Ascending aorta (tissue), 2 donors: ENCODE results near the gene EME2. TPM values are rescaled to one million over a fixed set of nuclear protein-coding genes. Genes with fewer than 3 reads are reported as not detected.
"Not testable (repeated sequence)": the region's sequence is repeated elsewhere in the genome, so short reads cannot be mapped to it uniquely, and the experiment has no call there.

Experiments used
- DNase-seq, 2 donors: peaks; one replicate each; pipeline ENCODE4 v3.0.0-alpha.2; 2019; ENCODE audit warnings: low spot score in 2 of 2
- H3K27ac ChIP-seq, 2 donors: fragments of 200-600 bp; sonication (generic); one replicate each; pipeline ENCODE4 v1.5.1; 2016 to 2017; ENCODE audit warnings: mild to moderate bottlenecking in 1 of 2
- H3K27me3 ChIP-seq: fragments of 200-600 bp; sonication (generic); one replicate; pipeline ENCODE4 v1.5.1; 2017
- H3K36me3 ChIP-seq, 2 donors: fragments of 200-600 bp; sonication (generic); one replicate each; pipeline ENCODE4 v1.5.1; 2016
- H3K4me1 ChIP-seq, 2 donors: fragments of 200-600 bp; sonication (generic); one replicate each; pipeline ENCODE4 v1.5.1; 2016 to 2017; ENCODE audit warnings: mild to moderate bottlenecking in 1 of 2
- H3K4me3 ChIP-seq, 2 donors: fragments of 200-600 bp; sonication (generic); one replicate each; pipeline ENCODE4 v1.5.1; 2016 to 2017; ENCODE audit warnings: mild to moderate bottlenecking in 1 of 2
- H3K9me3 ChIP-seq, 2 donors: fragments of 200-600 bp; sonication (generic); one replicate each; pipeline ENCODE4 v1.5.1; 2016
- CTCF ChIP-seq, 3 experiments: fragments of 200-600 bp in 2 of 3; fragments of 450-650 bp in 1 of 3; sonication (generic) in 2 of 3; IDR thresholded peaks; one replicate each; pipeline ENCODE4 v1.5.1; 2016 to 2019; ENCODE audit warnings: antibody characterized with exemption in 3 of 3, mild to moderate bottlenecking in 1 of 3, moderate library complexity in 1 of 3
- intact Hi-C: fragments of 100-400 bp; cut with DNase I; formaldehyde crosslinking; loops from one replicate; pipeline ENCODE4 v1.15.1; 2023
- total RNA-seq: library from RNA; depleted of rRNA; stranded (reverse); fragments of >200 nt; gene quantifications from one replicate; pipeline ENCODE4 v1.1.0, GENCODE V29; 2016

EME2 gene
- total RNA-seq, 1 donor from 2014 or later = 25.3 TPM

DNA sequence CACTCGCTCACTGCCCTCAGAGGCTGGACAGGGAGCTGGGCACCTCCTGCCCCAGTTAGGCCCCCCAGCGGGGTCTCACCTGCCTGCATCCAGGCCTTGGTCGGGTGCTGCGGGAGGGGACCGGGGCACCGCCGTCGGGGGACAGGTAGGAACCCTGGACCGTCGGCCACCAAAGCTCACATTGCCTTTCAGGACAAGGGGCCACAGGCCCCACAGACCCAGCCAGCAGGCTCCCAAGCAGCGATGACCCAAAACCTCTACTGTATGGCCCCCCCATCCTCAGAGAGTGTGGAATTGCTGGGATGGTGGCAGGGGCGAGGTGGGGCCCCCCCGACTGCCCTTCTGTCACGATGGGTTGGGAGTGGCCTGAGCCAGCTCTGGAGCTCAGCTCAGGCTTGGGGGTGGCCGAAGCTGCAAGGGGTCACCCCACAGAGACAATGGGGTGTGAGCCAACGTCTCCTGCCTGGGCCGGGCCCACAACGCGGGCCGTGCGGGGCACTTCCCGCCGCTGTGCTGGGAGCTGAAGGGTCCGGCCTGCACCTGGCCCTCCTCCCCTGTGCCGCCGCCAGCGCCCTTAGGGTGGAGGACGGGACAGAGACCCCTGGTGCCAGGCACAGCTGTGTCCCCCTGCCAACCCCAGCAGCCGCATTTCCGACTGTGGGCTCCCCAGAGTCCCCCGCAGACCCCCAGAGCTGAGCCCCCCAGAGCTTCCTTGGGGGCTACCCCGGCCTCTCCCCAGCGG, 20.4 kb downstream of the EME2 start:
- TF ChIP-seq CTCF (IDR thresholded peaks at IDR 0.05) = no peak
- no peak overlapping the region for H3K27ac ChIP-seq
- no peak overlapping the region for H3K4me3 ChIP-seq
- H3K4me1 ChIP-seq = no peaks in the 10 kb centered on the region
- H3K27me3 ChIP-seq = no peaks in the 10 kb centered on the region
- peaks cover 0 to 6% of the 10 kb centered on the region in 2 donors for H3K9me3 ChIP-seq
- DNase-seq = no peak
- intact Hi-C loops = no loop called here
- H3K36me3 ChIP-seq = peaks cover 23 to 25% of the 10 kb centered on the region in 2 donors

GRCh38 chr16:1793578-1794220, 21.1 kb downstream of the EME2 start, which contains the start of gene IGFALS:
Gene IGFALS (minus strand): TSS chr16:1793705. CDS start chr16:1793652, 53 bp downstream.
- Histone ChIP-seq H3K27me3 (no peaks in the 10 kb centered on the region), H3K9me3 (peaks cover 0 to 6% of the 10 kb centered on the region in 2 donors), H3K4me3 (no peak within 1 kb of the TSS), H3K36me3 (peaks cover 16 to 18% of the 10 kb centered on the region in 2 donors), H3K4me1 (no peaks in the 10 kb centered on the region), H3K27ac (no peak within 1 kb of the TSS)
- no peak for TF ChIP-seq CTCF (IDR thresholded peaks at IDR 0.05)
- DNase-seq = no peak
- intact Hi-C loops = no loop called here

GRCh38 chr16:1794221-1794871, 21.7 kb downstream of the EME2 start:
- Histone ChIP-seq H3K27me3 (no peaks in the 10 kb centered on the region), H3K9me3 (peaks cover 0 to 6% of the 10 kb centered on the region in 2 donors), H3K36me3 (peaks cover 9 to 11% of the 10 kb centered on the region in 2 donors), H3K4me3 (no peak overlapping the region), H3K4me1 (no peaks in the 10 kb centered on the region), H3K27ac (no peak overlapping the region)
- no peak for DNase-seq
- intact Hi-C loops = no loop called here
- no peak for TF ChIP-seq CTCF (IDR thresholded peaks at IDR 0.05)

DNA sequence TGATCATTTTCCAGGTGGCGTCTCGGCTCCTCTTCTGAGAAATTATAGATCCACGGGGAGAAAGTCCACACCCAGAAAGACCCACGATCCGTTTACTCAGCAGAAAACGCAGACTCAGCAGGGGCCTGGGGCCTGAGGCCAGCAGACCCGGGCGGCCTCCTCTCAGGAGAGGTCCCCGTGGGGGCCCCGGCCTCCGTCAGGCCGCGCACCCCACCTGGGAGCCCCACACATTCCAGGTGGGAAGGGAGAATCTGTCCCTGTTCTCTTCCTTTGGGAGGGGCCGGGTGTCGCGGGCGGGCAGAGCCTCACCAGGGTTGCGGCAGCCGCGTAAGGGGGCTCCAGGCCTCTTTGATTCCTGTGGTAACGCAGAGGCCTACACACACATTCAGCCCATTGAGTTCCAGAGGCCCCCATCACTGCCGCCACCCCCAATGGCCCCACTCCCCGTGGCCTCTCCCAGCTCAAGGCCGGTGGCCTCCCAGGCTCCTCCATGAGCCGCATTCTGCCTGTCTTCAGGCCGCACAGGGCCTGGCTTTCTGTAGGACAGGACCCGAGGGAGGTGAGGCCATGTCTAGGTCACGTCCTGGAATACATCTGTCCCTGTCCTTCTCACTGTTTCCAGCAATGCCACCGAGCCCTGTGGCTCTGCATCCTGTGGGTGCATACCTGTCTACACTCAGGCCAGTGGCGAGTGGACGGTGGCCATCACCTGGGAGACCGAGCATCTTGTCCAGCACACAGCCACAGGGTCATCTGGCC, 22.5 kb downstream of the EME2 start:
- Histone ChIP-seq H3K27ac (no peak overlapping the region), H3K36me3 (peaks cover 7% of the 10 kb centered on the region in 2 donors), H3K4me3 (no peak overlapping the region), H3K9me3 (peaks cover 0 to 6% of the 10 kb centered on the region in 2 donors), H3K27me3 (no peaks in the 10 kb centered on the region), H3K4me1 (no peaks in the 10 kb centered on the region)
- no peak for DNase-seq
- no peak for TF ChIP-seq CTCF (IDR thresholded peaks at IDR 0.05)
- intact Hi-C loops = no loop called here

GRCh38 chr16:1799263-1799662, 26.7 kb downstream of the EME2 start:
- H3K27me3 ChIP-seq, H3K27ac ChIP-seq, DNase-seq, H3K4me1 ChIP-seq, intact Hi-C loops, H3K4me3 ChIP-seq, H3K9me3 ChIP-seq, H3K36me3 ChIP-seq: not testable (repeated sequence)
